Skeletal muscle satellite cell (primary cell): ENCODE measurements around the gene INAFM2.

Experiments
- H3K27me3 ChIP-seq: 2 replicates; pipeline ENCODE4 v1.7.0; 2013; ENCODE audit warnings: low read length; ENCODE audit not compliant: control insufficient read depth, insufficient read depth
- H3K36me3 ChIP-seq: 2 replicates; pipeline ENCODE4 v1.7.0; 2013; ENCODE audit warnings: mild to moderate bottlenecking, control low read depth, low read length; ENCODE audit not compliant: insufficient read depth
- H3K4me1 ChIP-seq: 2 replicates; pipeline ENCODE4 v1.7.0; 2013; ENCODE audit warnings: low read length; ENCODE audit not compliant: control insufficient read depth, insufficient read depth
- H3K4me2 ChIP-seq: 2 replicates; pipeline ENCODE4 v1.7.0; 2013; ENCODE audit warnings: mild to moderate bottlenecking, low read length
- H3K4me3 ChIP-seq: 2 replicates; pipeline ENCODE4 v1.7.0; 2013; ENCODE audit warnings: low read length
- H3K9ac ChIP-seq: 2 replicates; pipeline ENCODE4 v1.7.0; 2013; ENCODE audit warnings: mild to moderate bottlenecking, low read depth, low read length, moderate library complexity
- H3K9me3 ChIP-seq: replicated peaks from 2 replicates; pipeline ENCODE4 v1.7.0; 2013; ENCODE audit warnings: mild to moderate bottlenecking, control low read depth, low read length

Gene INAFM2

DNA sequence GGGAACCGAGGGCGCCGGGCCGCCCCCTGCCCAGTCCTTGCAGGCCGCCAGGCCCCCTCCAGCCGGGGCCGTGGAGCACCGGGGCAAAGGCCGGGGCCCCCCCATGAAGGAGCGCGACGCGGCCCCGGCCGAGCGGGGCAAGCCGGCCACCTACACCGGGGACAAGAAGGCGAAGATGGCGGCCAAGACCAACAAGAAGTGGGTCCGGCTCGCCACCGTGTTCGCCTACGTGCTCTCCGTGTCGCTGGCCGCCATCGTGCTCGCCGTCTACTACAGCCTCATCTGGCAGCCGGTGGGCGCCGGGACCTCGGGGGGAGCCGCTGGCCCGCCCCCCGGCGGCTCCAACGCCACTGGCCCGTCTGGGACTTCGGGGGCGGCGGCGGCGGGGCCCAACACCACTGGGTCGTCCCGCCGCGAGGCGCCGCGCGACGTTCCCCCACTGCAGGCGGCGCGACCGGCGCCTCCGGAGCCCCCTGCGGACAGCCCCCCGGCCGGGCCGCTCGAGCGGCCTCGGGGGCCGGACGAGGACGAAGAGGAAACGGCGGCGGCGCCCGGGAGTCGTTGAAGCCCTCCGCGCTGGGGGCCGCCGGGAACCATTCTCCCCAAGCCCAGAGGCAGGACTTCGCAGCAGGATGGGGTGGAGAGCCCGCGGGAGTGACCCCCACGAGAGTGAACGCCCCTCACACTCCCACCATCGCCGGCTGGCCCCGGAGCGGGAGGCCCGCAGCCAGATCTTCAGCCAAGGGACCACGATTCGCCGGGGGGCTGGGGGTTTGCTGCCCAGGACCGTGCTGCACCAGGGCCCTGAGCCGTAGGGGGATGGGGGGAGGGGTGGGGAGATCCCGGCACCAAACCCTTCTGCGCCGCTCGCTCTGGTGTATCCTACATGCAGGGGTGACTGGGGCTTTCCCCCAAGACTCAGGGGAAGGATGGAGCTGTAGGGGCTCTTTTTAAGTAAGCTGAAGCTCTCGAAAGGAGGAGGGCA, 753 bp downstream of the INAFM2 start:
- H3K4me2 ChIP-seq = peak overlapping the region; percentile 87
- H3K36me3 ChIP-seq = no peaks in the 10 kb centered on the region
- peak overlapping the region; percentile 79 for H3K9ac ChIP-seq
- H3K4me1 ChIP-seq = peaks cover 20% of the 10 kb centered on the region
- H3K27me3 ChIP-seq = peaks cover 4% of the 10 kb centered on the region
- peak overlapping the region; percentile 83 for H3K4me3 ChIP-seq
- H3K9me3 ChIP-seq = no peaks in the 10 kb centered on the region

- H3K4me3 ChIP-seq = peak overlapping the region; percentile 83
- H3K4me2 ChIP-seq = peak overlapping the region; percentile 87
Observed at GRCh38 chr15:40325188-40325587, 1.7 kb downstream of the INAFM2 start.

DNA sequence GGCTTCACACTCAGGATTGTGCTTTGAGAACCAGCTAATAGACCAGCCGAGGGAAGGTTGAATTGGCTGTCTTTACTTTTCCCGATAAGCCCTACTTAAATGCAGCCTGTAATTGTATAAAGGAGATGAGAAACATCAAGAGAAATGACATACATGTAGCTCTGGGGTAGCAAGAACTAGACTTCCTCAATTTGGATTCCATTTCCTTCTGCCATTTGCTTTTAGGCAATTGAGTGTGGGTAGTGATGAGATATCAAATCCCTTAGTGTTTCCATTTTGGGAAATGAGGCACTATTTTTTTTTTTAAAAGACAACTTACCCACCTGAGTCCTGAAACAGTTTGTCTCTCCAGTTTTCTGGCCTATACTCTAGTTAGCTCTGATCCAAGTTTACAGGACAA, 2.2 kb downstream of the INAFM2 start:
- Histone ChIP-seq H3K4me3 (no peak overlapping the region), H3K4me1 (peaks cover 24% of the 10 kb centered on the region), H3K36me3 (no peaks in the 10 kb centered on the region), H3K4me2 (peak overlapping the region; percentile 87), H3K27me3 (no peaks in the 10 kb centered on the region), H3K9me3 (no peaks in the 10 kb centered on the region), H3K9ac (no peak overlapping the region)

More at GRCh38 chr15:40325188-40325587, 1.7 kb downstream of the INAFM2 start:
- Histone ChIP-seq H3K4me1 (peaks cover 23% of the 10 kb centered on the region), H3K9me3 (no peaks in the 10 kb centered on the region), H3K9ac (peak overlapping the region; percentile 79), H3K27me3 (no peaks in the 10 kb centered on the region), H3K36me3 (no peaks in the 10 kb centered on the region)

GRCh38 chr15:40327457-40327856, 4.0 kb downstream of the INAFM2 start:
- no peaks in the 10 kb centered on the region for H3K9me3 ChIP-seq
- no peak overlapping the region for H3K4me2 ChIP-seq
- no peak overlapping the region for H3K9ac ChIP-seq
- H3K4me3 ChIP-seq = no peak overlapping the region
- no peaks in the 10 kb centered on the region for H3K27me3 ChIP-seq
- peaks cover 24% of the 10 kb centered on the region for H3K4me1 ChIP-seq
- peaks cover 2% of the 10 kb centered on the region for H3K36me3 ChIP-seq

- H3K9ac ChIP-seq = no peak overlapping the region
- H3K27me3 ChIP-seq = no peaks in the 10 kb centered on the region
- no peaks in the 10 kb centered on the region for H3K9me3 ChIP-seq
- no peak overlapping the region for H3K4me3 ChIP-seq
- H3K36me3 ChIP-seq = peaks cover 2% of the 10 kb centered on the region
- peak overlapping the region; percentile 18 for H3K4me2 ChIP-seq
- H3K4me1 ChIP-seq = peaks cover 24% of the 10 kb centered on the region
Observed at GRCh38 chr15:40328176-40328575, 4.7 kb downstream of the INAFM2 start.

DNA sequence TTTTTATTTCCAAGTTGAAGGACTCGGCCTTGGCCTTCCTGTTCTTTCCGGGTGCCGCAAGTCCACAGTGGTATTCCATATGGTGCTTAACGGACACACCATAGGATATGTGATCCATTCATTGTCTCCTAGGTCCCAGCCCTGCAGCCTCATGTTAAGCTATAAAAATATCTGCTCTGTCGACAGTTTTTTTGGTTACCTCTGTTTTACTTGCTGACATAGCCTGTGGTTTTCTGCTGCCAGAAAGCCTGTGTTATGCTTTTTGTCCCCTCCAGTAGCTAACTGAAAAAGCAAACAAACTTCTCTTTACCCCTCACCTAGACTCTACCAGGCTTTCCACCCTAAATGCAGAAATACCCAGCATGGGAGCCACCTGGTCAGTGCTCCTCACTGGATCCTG, 5.3 kb downstream of the INAFM2 start:
- Histone ChIP-seq H3K27me3 (no peaks in the 10 kb centered on the region), H3K9me3 (no peaks in the 10 kb centered on the region), H3K4me3 (no peak overlapping the region), H3K4me1 (peaks cover 24% of the 10 kb centered on the region), H3K36me3 (peaks cover 2% of the 10 kb centered on the region), H3K4me2 (no peak overlapping the region), H3K9ac (no peak overlapping the region)

- Histone ChIP-seq H3K4me1 (peaks cover 27% of the 10 kb centered on the region), H3K4me2 (no peak overlapping the region), H3K9ac (no peak overlapping the region), H3K4me3 (no peak overlapping the region), H3K9me3 (no peaks in the 10 kb centered on the region), H3K27me3 (no peaks in the 10 kb centered on the region), H3K36me3 (peaks cover 2% of the 10 kb centered on the region)
Observed at GRCh38 chr15:40329804-40330203, 6.3 kb downstream of the INAFM2 start.

DNA sequence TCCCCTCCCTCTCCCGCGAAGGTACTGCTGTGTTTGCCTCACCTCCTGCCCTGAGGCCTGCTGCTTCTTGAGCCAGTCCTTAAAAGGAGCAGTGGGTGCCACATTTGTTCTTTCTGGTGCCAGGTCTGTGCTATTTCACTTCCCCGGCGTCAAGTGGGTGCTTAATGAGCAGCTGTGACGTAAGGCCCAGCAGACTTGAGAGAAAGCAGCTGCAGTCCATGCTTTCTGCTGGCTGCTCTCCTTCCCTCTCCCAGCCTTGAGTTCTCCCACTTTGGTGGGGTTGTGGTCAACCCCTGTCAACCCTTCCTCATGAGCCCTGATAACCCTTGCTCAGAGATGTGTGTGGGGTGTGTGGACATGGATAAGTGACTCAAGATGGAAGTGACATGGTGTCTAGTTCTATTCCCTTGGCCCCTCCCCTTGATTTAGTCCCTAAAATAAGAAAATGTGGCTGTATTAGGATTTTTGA, 6.9 kb downstream of the INAFM2 start:
- no peak overlapping the region for H3K4me2 ChIP-seq
- H3K9ac ChIP-seq = no peak overlapping the region
- H3K27me3 ChIP-seq = no peaks in the 10 kb centered on the region
- no peak overlapping the region for H3K4me3 ChIP-seq
- peaks cover 23% of the 10 kb centered on the region for H3K4me1 ChIP-seq
- H3K36me3 ChIP-seq = peaks cover 8% of the 10 kb centered on the region
- H3K9me3 ChIP-seq = no peaks in the 10 kb centered on the region

DNA sequence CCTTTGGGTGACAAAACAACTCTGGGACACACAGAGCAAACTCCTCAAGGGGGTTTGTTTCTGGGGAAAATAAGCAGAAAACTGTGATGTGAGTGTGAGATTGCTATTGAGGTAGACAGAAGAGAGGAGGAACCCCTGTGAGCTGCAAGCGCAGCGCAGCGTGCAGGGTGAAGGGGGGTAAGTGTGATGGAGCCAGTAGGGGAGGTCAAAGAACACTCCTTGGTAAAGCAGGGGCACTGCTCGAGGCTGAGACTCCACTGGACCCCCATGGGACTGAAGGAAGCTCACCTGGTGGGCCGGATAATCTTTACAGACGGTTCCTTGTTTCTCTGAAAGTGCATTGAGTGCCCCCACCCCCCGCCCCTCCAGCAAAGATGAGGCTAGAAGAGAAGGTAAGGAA, 7.5 kb downstream of the INAFM2 start:
- no peak overlapping the region for H3K4me3 ChIP-seq
- H3K9me3 ChIP-seq = no peaks in the 10 kb centered on the region
- H3K36me3 ChIP-seq = peaks cover 14% of the 10 kb centered on the region
- H3K4me2 ChIP-seq = no peak overlapping the region
- peaks cover 23% of the 10 kb centered on the region for H3K4me1 ChIP-seq
- no peak overlapping the region for H3K9ac ChIP-seq
- H3K27me3 ChIP-seq = no peaks in the 10 kb centered on the region

GRCh38 chr15:40331637-40332036, 8.1 kb downstream of the INAFM2 start:
- Histone ChIP-seq H3K4me1 (peaks cover 23% of the 10 kb centered on the region), H3K36me3 (peaks cover 20% of the 10 kb centered on the region), H3K4me2 (no peak overlapping the region), H3K27me3 (no peaks in the 10 kb centered on the region), H3K9ac (no peak overlapping the region), H3K9me3 (no peaks in the 10 kb centered on the region), H3K4me3 (no peak overlapping the region)

DNA sequence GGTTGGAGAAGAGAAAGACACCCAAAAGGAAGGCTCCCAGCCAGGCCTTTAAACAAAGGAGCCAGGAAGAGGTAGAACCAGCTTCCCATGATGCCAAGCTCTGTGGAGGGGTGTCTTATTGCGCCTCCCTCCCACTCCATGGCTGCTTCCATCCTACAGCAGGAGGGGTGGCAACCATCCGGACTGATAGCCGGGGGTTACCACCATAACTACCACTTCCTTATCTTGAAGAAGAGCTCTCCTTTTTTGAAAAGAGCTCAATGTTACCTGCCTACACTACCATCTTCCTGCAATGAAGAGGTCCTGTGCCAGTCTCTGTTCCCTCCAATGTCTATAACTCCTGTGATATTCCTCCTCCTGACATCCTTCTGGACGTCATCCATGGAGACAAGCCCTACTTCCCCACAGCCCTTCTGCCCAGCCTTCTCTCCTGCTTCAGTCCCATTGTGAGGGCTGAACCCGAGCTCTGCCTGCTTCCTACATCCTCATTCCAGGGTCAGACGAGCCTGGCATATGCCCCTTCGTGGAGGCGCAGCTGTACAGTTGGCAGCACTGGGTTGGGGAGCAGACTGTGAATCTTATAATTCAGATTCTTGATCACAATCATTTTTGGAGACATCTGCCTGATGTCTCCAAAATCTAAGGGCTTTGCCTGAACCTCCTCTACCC, 8.8 kb downstream of the INAFM2 start:
- Histone ChIP-seq H3K4me2 (no peak overlapping the region), H3K27me3 (no peaks in the 10 kb centered on the region), H3K9ac (no peak overlapping the region), H3K36me3 (peaks cover 26% of the 10 kb centered on the region), H3K4me1 (peaks cover 24% of the 10 kb centered on the region), H3K9me3 (no peaks in the 10 kb centered on the region), H3K4me3 (no peak overlapping the region)
